NCI-H1105 treated with DMSO at 0.1 percent for 48 hours (cell line): ENCODE data around the gene AFG1L.
"Not testable (repeated sequence)": the region's sequence is repeated elsewhere in the genome, so short reads cannot be mapped to it uniquely, and the experiment has no call there.

Source experiments
- DNase-seq: peaks from one replicate; lab custom pipeline; 2025; lab: John Stamatoyannopoulos, UW

Gene AFG1L

DNA sequence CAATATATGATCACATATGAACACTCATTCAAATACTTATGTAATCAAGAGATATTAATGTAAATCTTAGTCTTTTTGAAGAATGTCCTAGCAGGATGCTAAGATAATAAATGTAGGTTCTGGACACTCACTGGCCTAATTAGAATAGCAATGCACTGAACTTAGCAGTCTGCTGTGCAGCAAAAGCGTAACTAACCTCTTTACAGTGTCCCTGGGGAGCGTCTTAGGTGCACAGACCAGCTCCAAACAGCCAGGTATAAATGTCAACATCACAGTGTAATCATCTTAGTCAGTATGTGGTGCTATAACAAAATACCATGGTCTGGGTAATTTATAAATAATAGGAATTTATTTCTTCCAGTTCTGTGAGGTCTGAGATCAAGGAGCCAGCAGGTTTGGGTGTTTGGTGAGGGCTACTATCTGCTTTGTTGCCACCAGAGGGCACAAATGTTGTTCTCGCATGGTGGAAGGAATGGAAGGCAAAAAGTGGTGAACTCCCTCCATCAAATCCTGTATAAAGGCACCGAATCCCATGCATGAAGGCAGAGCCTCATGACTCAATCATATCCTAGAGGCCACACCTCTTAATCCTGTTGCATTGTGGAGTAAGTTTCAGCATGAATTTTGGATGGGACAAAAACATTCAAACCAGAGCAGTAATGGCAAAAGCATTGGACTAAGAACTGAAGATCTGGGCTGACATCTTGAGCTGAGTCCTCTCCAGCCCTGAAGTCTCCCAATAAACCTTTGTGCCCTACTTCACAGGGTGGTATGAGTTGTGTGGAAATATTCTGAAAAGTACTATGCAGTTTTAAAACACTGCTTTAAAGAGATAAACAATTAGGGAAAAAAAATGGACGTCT, 224.1 kb downstream of the AFG1L start:
- peak; percentile 15 for DNase-seq

DNA sequence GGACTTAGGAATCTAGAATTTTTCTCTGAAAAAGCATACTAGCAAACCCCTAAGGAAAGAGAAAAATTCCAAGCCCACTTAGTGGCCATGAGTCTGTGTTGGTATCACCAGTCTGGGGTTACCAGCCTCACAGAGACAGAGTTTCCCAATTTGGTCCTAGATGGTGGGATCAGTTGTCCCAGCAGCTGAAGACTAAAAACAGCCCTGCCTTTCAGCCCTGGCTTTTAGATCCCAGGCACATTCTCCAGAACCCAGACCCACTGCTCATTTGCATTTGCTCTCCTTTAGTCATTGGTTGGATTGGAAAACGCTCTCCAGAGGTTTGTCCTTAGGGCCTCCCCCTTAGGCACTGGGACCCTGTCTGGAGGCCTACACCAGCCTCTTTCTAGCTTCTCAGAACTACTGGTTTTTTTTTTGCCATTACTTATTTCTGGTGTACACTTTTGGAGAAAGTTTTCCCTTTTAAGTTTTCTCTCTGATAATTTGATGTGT, 226.8 kb downstream of the AFG1L start:
- DNase-seq, result no peak

DNA sequence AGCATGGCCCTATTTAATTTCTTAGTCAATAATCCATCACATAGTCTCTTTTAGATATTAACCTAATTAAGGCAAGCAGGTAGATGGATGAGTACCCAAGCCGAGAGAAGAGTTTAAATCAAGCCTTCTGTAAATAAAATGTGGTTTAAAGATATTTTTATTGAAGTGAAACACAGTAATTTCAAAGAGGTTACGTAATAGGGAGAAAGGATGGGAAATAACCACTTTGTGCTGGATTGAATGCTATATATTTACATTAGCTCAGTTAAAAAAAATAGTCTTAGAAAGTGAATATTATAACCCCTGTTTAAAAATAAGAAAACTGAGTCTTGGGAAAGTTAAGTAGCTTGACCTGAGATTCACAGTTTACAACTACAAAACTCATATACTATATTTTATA, 228.8 kb downstream of the AFG1L start:
- no peak for DNase-seq

DNA sequence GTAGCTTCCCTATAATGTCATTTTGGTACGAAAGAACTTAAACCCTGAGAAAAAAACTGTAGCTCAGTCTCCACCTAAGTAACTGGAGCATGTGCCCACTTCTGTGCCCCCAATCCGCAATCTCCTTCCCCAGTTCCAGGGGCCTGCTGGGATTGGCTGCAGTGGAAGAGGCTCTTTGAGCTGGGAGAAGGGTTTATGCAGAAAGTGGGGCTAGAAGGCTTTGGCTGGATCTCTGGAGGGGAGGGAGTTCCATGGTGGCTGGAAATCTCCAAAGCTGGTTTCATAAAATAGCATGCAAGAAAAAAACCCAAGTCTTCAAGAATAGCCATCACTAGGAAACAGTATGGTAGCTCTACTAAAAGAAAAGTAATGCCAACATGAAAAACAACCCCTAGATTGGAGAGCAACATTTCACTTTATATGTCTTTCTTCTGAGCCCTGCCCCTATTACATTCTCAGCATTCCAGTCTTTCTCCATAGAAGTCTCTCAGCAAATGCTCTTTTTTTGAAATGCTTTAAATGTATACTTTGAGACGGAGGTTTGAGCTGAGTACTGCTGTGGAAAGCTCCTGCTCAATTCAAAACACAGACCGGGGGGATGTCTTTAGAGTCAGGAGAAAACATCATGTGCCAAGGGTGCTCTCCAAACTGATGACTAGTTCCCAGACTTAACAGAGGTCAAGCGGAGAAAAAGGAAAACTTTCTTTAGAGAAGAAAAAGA, 229.8 kb downstream of the AFG1L start:
- DNase-seq, result no peak

DNA sequence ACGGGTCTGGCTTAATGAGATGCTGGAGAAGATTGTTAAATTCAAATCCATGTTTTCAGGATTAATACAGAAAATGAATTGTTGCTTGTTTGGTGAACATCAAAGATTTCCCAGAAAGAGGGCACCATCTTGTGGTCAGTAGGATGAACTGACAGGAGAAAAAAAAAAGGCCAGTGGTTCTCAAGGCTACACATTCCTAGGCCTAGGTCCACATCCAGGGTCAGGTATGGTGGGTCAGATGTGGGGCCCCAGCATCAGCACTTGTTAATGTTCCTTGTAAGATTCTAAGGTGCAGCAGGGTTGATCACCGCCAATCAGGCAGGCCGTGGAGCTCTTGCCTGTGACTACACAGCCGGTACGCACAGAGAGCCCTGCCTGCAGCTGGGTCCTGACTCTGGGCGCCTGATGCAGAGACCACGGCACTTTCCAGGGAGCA, 231.9 kb downstream of the AFG1L start:
- DNase-seq, result peak; percentile 64

DNA sequence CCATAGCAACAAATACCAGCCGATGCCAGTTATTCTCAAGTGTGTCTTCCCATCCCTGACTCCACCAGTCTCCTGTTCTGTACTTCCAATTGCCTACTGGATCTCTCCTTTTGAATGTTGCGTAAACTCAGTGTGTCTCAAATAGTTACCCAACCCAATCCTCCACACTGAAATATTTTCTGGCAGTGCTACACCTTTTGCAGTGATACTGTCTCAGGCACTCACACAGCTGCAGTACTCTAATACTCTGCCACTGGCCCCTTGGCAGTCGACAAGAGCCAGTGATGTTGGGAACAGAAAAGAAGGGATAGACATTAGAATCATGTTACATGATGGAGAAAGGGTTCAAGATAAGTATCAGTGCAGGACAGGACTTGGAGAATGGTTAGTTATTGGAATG, 234.0 kb downstream of the AFG1L start:
- no peak for DNase-seq

DNA sequence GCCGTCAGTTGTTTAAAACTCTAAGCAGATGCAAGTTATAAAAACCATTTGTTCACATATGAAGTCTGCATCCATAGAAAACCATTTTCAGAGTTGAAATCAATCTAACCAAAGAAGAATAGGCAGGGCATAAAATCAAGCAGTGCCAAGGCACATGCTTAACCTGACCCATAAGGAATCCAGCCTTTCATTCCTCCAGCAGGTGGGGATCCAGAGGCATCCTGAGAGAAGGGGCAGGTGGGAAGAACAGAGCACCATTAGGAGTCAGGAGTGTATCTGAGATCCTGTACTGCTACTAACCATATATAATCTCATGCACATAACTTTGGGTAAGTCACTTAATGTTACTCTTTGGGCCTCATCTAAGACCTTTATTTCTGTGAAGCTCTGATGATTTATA, 236.5 kb downstream of the AFG1L start:
- no peak for DNase-seq

DNA sequence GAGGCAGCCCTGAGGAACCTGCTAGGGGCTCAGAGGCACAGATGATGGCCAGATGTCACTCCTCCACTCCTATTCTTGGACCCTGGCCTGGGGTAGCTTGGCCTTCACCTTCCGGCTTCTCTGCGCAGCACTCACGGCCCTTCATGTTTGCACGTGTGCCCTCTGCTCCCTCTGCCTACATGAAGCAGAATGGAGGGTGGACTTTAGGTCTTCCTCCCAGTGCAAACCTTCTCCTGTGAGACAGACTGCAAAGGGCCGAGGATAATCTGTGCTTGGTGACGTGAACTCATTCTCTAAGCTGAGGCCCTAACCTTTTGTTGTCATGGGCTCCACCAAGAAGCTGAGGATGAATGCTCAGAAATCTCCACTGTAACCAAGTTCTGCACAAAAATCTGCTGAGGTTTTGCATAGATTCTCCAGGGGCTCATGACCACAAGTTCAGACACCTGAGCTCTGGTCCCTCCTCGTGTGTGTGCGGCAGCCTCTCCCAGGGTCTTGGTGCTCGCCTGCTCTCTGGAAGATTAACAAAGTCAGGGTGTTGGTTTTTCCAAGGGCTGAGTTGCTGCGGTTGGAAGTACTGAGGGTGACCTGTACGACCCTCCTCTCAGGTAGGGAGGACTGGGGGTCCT, 240.4 kb downstream of the AFG1L start:
- DNase-seq, result no peak

DNA sequence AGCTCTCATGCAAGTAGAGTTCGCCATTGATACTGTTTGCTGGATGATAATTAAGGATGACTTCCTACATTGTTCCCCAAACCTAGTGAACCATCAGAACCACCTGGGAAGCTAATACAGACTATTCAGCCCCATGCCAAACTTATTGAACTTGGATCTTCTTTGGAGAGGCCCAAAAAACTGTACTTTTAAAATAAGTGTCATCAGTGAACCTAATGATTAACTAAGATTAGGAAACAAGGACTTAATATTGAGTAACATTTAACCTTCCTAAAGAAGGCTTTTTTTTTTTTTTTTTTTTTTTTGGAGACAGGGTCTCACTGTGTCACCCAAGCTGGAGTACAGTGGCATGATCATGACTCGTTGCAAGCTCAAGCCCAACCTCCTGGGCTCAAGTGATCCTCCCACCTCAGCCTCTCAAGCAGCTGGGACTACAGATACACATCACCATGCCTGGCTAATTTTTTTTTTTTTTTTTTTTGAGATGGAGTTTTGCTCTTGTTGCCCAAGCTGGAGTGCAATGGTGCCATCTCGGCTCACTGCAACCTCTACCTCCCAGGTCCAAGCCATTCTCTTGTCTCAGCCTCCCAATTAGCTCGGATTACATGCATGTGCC, 241.2 kb downstream of the AFG1L start:
- not testable (repeated sequence) for DNase-seq

DNA sequence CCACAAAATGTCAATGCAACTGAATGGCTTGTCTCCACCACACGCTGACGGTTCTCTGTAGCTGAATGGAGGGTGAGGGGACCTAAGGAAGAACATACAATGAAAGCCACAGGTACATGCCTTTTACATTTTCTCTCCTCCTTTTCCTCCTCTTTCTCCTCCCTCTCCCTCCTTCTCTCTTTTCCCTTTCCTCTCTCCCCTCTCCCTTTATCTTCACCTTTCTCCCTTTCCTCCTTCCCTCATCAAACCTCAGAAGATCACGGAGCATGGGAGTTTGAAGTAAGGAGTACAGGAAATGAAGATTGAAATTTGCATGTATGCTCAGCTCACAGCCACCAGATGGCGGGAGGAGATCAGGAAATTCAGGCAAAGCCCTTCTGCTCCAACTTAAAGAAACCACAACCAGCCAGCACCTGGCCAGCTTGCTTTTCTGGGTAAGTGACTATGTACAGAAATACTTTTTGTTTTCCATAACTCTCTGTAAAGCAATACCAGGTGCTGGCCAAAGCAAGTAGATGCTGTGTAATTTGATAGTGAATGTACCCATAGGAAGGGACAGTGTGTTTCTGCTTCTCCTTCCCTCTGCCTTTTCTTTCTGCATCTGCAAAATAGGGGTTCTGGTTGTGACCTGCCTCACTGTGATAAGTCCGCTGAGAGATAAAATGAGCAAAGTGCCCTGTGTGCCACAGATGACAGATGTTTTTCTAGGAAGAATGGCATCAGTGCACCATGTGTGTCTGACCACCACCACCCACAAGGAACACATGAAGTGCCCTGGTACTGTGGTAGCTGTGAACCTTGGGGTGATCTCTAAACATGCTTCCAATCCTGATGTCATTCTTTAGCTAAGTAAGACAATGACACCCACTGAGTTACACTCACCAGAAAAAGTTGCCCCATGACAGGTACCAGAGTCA, 247.2 kb downstream of the AFG1L start:
- peak; percentile 82 for DNase-seq

DNA sequence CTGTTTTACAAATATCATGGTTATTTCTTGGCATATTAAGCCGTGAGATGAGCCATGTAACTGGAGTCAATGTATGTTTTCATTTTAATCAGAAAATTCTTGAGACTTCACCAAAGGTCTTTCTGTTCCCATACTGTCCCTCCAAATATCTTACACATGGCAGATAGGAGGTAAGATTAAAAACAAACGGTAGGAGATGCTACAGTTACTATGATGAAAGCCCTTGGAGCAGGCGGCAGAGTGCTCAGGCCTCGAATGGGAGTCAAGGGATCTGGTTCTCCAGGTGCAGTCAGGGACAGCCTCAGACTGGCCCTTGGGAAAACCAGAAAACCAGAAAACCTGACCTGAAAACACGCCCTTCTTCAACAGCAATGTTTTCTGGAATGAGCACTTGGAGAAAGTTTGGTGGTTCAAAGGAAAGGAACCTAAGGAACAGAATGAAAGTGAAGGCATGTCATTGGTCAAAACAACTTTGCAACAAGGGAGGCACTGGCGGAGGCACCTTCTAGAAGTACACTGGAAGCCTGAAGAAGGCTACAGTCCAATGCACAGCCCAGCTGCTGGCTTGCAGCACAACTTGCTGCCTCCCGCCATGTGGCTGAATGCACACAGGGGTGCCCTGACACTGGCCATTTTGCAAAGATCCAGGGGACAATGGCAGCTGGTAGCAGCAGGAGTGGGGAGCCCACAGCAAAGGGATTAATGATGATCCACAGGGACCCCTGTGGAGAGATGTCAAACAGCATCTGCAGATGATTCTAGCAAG, 248.5 kb downstream of the AFG1L start:
- DNase-seq, result no peak

DNA sequence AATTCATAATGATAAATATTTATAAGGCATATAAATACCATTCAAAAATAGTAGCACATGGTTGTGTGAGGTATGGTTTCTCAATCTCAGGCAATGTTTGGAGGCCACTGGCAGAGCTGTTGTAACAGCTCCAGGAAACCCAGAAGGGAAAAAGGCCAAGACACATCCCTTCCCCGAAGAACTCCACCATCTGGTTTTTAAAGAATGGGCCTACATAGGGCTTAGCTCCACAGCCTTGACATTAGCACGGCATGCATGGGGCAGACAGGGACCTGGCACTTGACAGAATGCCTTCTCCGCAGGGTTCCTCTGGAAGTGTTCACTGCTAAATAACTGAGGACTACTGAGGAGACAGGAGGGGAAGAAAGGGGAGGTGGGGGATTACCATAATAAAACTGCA, 249.8 kb downstream of the AFG1L start:
- no peak for DNase-seq

DNA sequence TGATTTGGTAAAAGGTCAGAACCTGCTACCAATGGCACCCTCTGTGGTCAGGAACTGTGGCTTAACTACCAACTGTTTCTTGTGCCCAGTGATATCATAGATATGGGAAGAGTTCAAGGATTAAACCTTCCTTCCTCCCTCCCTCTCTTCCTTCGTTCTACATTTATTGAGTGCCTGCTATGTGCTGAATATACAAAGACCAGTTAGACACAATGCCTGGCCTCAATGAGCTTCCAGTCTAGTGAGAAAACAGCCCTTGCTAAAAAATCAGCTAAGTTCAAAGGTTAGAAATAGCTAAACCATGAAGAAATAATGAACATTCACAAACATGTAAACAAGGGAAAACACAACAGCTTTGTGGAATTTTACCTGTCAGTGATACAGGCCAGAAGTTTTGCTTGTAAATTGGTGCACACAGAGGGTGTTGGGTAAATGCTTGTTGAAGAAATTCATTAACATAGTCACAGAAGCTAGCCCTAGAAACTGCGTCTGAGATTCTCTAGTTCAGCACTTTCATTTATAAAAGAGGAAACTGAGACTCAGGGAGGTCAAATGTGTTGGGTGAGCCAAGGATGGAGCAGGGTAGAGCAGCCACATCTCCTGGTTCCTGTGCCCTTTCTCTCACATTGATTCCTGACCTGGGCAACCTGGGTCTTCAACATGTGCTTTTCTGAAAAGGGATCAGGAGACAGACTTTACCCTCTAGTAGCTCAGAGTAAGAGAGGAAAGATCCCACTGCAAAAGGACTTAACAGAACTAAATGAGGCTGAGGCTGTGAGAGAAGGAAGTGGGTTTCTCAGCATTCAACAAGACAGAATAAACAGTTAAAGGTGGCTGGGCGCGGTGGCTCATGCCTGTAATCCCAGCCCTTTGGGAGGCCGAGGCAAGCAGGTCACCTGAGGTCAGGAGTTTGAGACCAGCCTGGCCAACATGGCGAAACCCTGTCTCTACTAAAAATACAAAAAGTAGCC, 251.5 kb downstream of the AFG1L start:
- no peak for DNase-seq

DNA sequence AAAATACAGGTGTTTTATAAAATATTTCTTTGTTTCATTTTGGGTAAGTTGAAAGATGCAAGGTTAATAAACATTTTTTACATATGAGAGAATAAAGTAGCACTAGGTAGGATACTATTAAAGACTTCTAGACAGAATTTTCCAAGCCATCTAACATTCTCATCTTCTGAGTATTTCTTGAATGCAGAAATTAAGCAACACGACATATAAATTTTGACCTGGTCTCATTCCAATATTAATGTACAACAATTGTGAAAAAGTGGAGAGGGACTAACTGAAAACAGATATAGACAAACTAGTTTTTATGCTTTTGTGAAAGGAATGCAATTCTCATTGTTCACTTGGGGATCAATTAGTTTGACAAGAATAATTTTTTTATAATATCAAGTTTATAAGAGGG, 254.4 kb downstream of the AFG1L start:
- DNase-seq, result no peak

DNA sequence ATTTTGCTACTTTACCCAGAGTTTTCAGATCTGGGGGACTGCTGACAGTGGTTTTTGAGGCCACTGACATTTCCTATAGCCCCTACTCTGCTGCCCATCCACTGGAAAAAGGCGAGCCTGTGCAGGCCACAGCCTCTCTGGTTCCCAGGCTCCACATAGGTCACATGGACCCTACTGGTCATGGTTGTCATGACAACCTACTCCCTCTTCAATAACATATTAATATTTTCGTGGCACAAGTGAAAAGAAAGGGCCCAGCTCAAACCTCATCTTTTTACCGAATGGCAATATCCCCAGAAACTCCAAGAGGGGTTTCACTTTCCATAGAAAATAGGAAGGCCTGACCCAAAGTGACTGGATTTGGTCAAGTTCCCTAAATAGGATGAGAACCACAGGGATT, 254.9 kb downstream of the AFG1L start:
- DNase-seq, result no peak

DNA sequence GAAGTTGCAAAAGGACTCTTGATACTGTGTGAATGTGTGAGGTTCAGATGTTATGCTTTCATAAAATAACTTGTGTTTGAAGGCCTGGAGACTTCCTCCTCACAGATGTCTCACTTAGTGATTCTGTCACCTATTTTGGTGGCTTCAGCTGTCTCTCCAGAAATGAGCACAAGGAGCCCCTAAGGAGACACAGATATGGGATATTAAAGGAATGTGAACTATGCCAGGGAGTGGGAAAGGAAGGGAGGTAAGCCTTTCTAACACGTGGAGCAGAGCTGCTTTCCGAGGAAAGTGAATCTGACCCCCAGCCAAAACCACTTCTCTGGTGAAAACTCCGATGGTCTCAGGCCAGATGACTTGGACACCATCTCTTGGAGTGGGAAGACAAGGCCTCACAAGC, 255.4 kb downstream of the AFG1L start:
- DNase-seq, result no peak

DNA sequence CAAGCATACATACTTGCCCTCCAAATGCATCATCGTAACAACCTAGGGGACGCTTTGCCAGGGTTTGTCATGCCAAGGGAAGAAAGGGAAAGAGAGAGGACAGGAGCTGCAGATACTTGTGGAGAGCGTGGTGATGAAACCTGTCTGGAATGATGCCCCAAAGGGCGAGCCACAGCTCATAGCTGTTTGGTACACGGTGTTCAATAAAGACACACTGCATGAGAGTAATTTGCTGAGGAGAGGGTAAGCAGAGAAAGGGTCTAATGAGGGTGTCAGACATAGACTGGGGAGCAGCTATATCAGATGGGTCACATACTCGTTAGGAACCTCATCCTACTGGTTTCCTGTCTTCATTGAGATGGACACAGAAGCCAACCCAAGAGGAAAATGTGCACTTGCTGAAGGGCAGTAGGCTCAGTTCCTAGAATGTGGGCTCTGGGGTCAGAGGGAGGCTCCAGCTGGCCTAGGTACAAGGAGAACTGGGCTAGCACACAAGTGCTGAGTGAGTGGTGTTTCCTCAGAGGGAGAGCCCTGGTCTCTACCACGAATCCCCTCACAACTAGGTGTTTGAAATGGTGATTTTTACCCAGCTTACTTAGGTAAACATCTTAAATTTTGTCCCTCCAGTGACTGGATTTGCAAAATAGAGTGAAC, 260.7 kb downstream of the AFG1L start:
- no peak for DNase-seq

DNA sequence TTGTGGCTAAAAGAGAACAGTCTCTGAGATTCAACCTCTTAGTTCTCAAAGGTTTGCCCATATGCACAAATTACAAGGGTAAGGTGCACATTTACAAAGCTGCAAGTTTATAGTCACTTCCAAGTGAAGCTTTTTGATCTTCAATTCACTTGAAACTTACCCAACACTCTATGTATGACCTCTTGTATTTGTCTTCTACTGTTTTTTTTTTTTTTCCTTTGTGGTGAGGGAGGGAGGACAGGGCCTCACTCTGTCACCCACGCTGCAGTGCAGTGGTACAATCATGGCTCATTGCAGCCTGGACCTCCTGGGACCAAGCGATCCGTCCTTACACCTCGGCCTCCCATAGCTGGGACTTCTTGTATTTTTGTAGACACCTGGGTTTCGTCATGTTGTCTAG, 261.4 kb downstream of the AFG1L start:
- no peak for DNase-seq
